Testis (tissue), 3 donors: ENCODE data around the gene DDB1. TPM values are rescaled to one million over a fixed set of nuclear protein-coding genes. Genes with fewer than 3 reads are reported as not detected.
"Not testable (repeated sequence)": the region's sequence is repeated elsewhere in the genome, so short reads cannot be mapped to it uniquely, and the experiment has no call there.

Experiments
- DNase-seq: peaks from one replicate; pipeline ENCODE4 v3.0.0-alpha.2; 2019
- H3K27ac ChIP-seq, 2 donors: fragments of 200-600 bp; sonication (generic); one replicate each; pipeline ENCODE4 v1.5.1; 2019
- H3K27me3 ChIP-seq: fragments of 200-600 bp; sonication (generic); one replicate; pipeline ENCODE4 v1.5.1; 2019
- H3K36me3 ChIP-seq: fragments of 200-600 bp; sonication (generic); one replicate; pipeline ENCODE4 v1.5.1; 2017; ENCODE audit warnings: low read depth; ENCODE audit errors: missing control alignments
- H3K4me1 ChIP-seq: fragments of 200-600 bp; sonication (generic); one replicate; pipeline ENCODE4 v1.5.1; 2019
- H3K4me3 ChIP-seq, 2 donors: fragments of 200-600 bp; sonication (generic); one replicate each; pipeline ENCODE4 v1.5.1; 2017 to 2019
- H3K9me3 ChIP-seq: fragments of 200-600 bp; sonication (generic); one replicate; pipeline ENCODE4 v1.5.1; 2017
- CTCF ChIP-seq, 3 experiments: fragments of 450-650 bp in 2 of 3; fragments of 200-600 bp in 1 of 3; sonication (generic) in 1 of 3; IDR thresholded peaks; one replicate each; pipeline ENCODE4 v1.5.1; 2016 to 2019; ENCODE audit warnings: antibody characterized with exemption in 3 of 3, mild to moderate bottlenecking in 2 of 3, moderate library complexity in 1 of 3
- POLR2A ChIP-seq: fragments of 450-650 bp; IDR thresholded peaks from one replicate; pipeline ENCODE4 v1.6.1; 2017; ENCODE audit warnings: antibody characterized with exemption, mild to moderate bottlenecking, moderate library complexity
- WGBS, 2 donors: methylation state at CpG; one replicate each; pipeline ENCODE4 v1.1.5; 2018; 5-methylcytosine and 5-hydroxymethylcytosine counted together
- intact Hi-C: fragments of 100-400 bp; cut with DNase I; formaldehyde crosslinking; loops from one replicate; pipeline ENCODE4 v1.15.1; 2023; ENCODE audit warnings: low total_unique reads
- polyA plus RNA-seq: library from polyadenylated mRNA; stranded (reverse); fragments of 350-450 nt; fragmentation: Illumina TruSeq; extraction: RNeasy Lipid Tissue Mini Kit (QIAGEN cat#74804); gene quantifications from one replicate; pipeline ENCODE4 v1.2.3, GENCODE V29; 2014; ENCODE audit warnings: low read depth, low replicate concordance; ENCODE audit not compliant: insufficient read depth
- total RNA-seq, 2 donors: library from RNA; depleted of rRNA; stranded (reverse); fragments of >200 nt; gene quantifications; one replicate each; pipeline ENCODE4 v1.2.3, GENCODE V29; 2016

DDB1 gene
- total and polyA plus RNA-seq, 3 donors from 2014 or later = 257 to 333 (median 266) TPM

DNA sequence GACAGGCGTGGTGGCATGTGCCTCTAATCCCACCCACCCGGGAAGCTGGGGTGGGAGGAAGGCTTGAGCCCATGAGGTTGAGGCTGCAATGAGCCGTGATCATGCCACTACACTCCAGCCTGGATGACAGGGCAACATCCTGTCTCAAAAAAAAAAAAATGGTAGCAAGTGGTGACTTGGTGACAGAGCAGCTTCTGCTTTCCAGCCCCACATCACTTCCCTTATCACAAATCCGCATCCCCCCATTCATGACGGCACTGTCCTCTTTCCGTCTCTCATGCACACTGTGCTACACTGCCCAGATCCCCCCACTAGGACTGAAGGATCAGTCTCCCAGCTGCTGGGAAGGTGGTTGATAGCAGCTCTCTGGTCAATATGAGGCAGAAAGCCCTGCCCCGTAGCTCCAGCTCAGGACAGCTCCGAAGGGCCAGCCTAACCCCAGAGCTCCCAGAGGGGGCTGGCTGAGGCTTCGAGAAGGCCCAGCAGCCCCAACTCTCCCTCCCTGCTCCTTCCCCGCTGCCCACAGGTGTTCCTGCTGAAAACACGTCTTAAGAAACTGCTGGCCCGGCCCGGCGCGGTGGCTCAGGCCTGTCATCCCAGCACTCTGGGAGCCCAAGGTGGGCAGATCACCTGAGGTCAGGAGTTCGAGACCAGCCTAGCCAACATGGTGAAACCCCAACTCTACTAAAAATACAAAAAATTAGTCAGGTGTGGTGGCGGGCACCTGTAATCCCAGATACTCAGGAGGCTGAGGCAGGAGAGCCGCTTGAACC, 76.0 kb downstream of the DDB1 start:
- TF ChIP-seq POLR2A (no peak), CTCF (IDR thresholded peaks at IDR 0.05) (no peak)
- intact Hi-C loops = no loop called here
- no peaks in the 10 kb centered on the region for H3K36me3 ChIP-seq
- no peaks in the 10 kb centered on the region for H3K4me1 ChIP-seq
- no peaks in the 10 kb centered on the region for H3K9me3 ChIP-seq
- 91 to 94% methylated on average over 14 to 18 of the region's 18 CpGs for WGBS, 2 donors
- no peak overlapping the region for H3K27ac ChIP-seq
- DNase-seq = no peak
- no peak overlapping the region for H3K4me3 ChIP-seq
- no peaks in the 10 kb centered on the region for H3K27me3 ChIP-seq

DNA sequence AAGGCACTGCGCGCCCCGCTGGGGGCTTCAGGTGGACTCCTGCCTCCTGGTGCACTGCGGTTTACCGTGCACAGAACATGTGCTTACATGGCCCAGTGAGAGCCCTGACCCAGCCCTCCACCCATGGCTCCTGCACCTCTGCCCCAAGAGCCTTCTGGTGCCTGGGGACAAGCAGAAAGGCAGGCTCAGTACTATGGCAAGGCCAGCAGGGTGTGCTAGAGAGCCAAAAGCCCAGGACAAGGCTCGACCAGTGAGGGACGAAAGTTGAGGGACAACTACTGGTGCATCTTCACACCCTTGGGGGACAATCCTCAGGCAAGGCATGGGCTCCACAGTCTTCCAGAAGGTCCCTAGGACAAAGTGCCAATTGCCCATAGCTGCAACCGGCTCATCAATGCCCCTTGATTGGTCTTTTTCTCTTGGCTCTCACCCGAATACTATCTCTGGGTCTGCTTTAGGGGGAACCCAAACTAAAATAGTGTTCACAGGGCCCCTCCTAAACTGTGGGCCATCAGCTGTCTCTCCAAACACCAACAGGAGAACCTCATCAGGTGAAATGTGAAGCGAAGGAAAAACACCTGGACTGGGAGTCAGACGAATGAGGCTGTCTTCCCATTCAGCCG, 78.4 kb downstream of the DDB1 start:
- TF ChIP-seq POLR2A = no peak
- peak; percentile 62 to 77 (median 73) for TF ChIP-seq CTCF (IDR thresholded peaks at IDR 0.05)
- intact Hi-C loops = no loop called here
- H3K4me3 ChIP-seq = no peak overlapping the region
- peak; percentile 67 for DNase-seq
- H3K4me1 ChIP-seq = no peaks in the 10 kb centered on the region
- WGBS, 2 donors = 68 to 76% methylated on average over 12 of the region's 12 CpGs
- H3K36me3 ChIP-seq = no peaks in the 10 kb centered on the region
- no peaks in the 10 kb centered on the region for H3K9me3 ChIP-seq
- no peaks in the 10 kb centered on the region for H3K27me3 ChIP-seq
- H3K27ac ChIP-seq = no peak overlapping the region

DNA sequence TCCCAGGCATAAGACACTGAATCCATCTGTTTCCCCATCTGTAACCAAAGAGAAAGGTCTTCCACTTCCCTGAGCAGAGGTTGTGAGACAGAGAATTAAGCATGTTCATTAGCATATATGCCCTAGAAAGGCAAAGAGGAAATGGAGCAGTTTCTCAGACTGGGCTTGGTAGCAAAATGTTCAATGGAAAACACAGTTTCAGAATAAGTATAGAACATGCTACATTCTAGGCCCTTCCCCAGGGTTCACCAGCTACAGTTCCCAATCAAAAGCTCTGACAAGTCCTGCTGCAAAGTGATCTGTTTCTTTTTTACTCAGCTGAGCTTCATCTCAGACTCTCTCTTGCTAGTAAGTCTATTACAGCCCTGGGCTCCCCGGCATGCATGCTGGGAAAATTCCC, 80.6 kb downstream of the DDB1 start:
- intact Hi-C loops, H3K4me1 ChIP-seq: not testable (repeated sequence)
- 65 to 71% methylated on average over 1 of the region's 1 CpG for WGBS, 2 donors

GRCh38 chr11:61250796-61251765, 81.8 kb downstream of the DDB1 start:
- intact Hi-C loops, H3K27me3 ChIP-seq, H3K9me3 ChIP-seq, H3K4me3 ChIP-seq, H3K4me1 ChIP-seq, H3K36me3 ChIP-seq, H3K27ac ChIP-seq: not testable (repeated sequence)
- 53 to 54% methylated on average over 15 to 20 of the region's 20 CpGs for WGBS, 2 donors
- peak; percentile 38 for DNase-seq

More for the DNA sequence above, 80.6 kb downstream of the DDB1 start:
- H3K27me3 ChIP-seq, H3K27ac ChIP-seq, H3K4me3 ChIP-seq, H3K9me3 ChIP-seq, DNase-seq, H3K36me3 ChIP-seq: not testable (repeated sequence)

Other genes with a start within 250 kb of the DDB1 start
- 1 to 10 TPM; 1.5 TPM for gene CD5, start 230.6 kb downstream of the DDB1 start, total RNA-seq
- 2.0 TPM for gene CD5, start 230.6 kb downstream of the DDB1 start, polyA plus RNA-seq
- 10 to 100 TPM; 29.1 to 31.0 TPM for gene VPS37C, start 171.7 kb downstream of the DDB1 start, total RNA-seq
- gene VPS37C, start 171.7 kb downstream of the DDB1 start, polyA plus RNA-seq = 36.9 TPM
- 1 to 10 TPM in 1 of 2 donors, under 1 TPM in 1; 0.31 to 1.7 TPM for gene PGA3, start 129.6 kb downstream of the DDB1 start, total RNA-seq
- gene PGA3, start 129.6 kb downstream of the DDB1 start, polyA plus RNA-seq = 1.7 TPM
- under 1 TPM in 1 of 2 donors, not detected in 1; 0.56 TPM for gene PGA4, start 110.8 kb downstream of the DDB1 start, total RNA-seq
- gene PGA4, start 110.8 kb downstream of the DDB1 start, polyA plus RNA-seq = 7.2 TPM
- gene PGA5, start 91.9 kb downstream of the DDB1 start, total RNA-seq = under 1 TPM; 0.39 to 0.43 TPM
- gene PGA5, start 91.9 kb downstream of the DDB1 start, polyA plus RNA-seq = 1.5 TPM
- 10 to 100 TPM; 11.1 TPM for gene VWCE, start 37.8 kb downstream of the DDB1 start, total RNA-seq
- gene VWCE, start 37.8 kb downstream of the DDB1 start, polyA plus RNA-seq = 6.6 TPM
- gene TKFC, start 123 bp upstream of the DDB1 start, total RNA-seq = 100 to 1,000 TPM in 1 of 2 donors, 10 to 100 TPM in 1; 90.1 to 121 TPM
- gene TKFC, start 123 bp upstream of the DDB1 start, polyA plus RNA-seq = 159 TPM
- gene CYB561A3, start 28.8 kb upstream of the DDB1 start, total RNA-seq = 10 to 100 TPM; 41.7 to 55.8 TPM
- gene CYB561A3, start 28.8 kb upstream of the DDB1 start, polyA plus RNA-seq = 39.8 TPM
- gene TMEM138, start 29.3 kb upstream of the DDB1 start, total RNA-seq = 10 to 100 TPM; 41.8 to 42.1 TPM
- gene TMEM138, start 29.3 kb upstream of the DDB1 start, polyA plus RNA-seq = 61.8 TPM
- gene TMEM216, start 59.5 kb upstream of the DDB1 start, total RNA-seq = 10 to 100 TPM; 19.4 to 25.6 TPM
- 29.5 TPM for gene TMEM216, start 59.5 kb upstream of the DDB1 start, polyA plus RNA-seq
- 10 to 100 TPM; 84.2 to 86.5 TPM for gene CPSF7, start 96.9 kb upstream of the DDB1 start, total RNA-seq
- gene CPSF7, start 96.9 kb upstream of the DDB1 start, polyA plus RNA-seq = 107 TPM
- 10 to 100 TPM; 66.2 to 85.4 TPM for gene SDHAF2, start 97.0 kb upstream of the DDB1 start, total RNA-seq
- 46.8 TPM for gene SDHAF2, start 97.0 kb upstream of the DDB1 start, polyA plus RNA-seq
- gene LRRC10B, start 175.6 kb upstream of the DDB1 start, total RNA-seq = 1 to 10 TPM; 4.8 to 6.4 TPM
- 5.5 TPM for gene LRRC10B, start 175.6 kb upstream of the DDB1 start, polyA plus RNA-seq
- gene SYT7, start 248.0 kb upstream of the DDB1 start, total RNA-seq = 1 to 10 TPM; 8.7 to 9.0 TPM
- 5.9 TPM for gene SYT7, start 248.0 kb upstream of the DDB1 start, polyA plus RNA-seq